Prostate gland (tissue), 1 donor: Measurements from ENCODE around the gene SH3GL3.

Experiments
- POLR2A ChIP-seq: fragments of 450-650 bp; IDR thresholded peaks from one replicate; pipeline ENCODE4 v1.6.1; 2016; ENCODE audit warnings: antibody characterized with exemption, mild to moderate bottlenecking
- POLR2AphosphoS5 ChIP-seq: sonication (generic); formaldehyde crosslinking; IDR thresholded peaks from one replicate; pipeline ENCODE4 v1.6.1; 2017; ENCODE audit warnings: antibody characterized with exemption

GRCh38 chr15:83435202-83435601 is 11.9 kb upstream of the SH3GL3 start:
- TF ChIP-seq POLR2A (no peak), POLR2AphosphoS5 (no peak)
